Measurements from ENCODE around the gene SOCS7. TPM values are rescaled to one million over a fixed set of nuclear protein-coding genes. Genes with fewer than 3 reads are reported as not detected.

Gene SOCS7
- total RNA-seq, 1 experiment from 2014 or later, result 29.2 TPM

- no peaks in the 10 kb centered on the region for H3K27me3 ChIP-seq (replicated peaks; ENCODE audit: control insufficient read depth, insufficient read depth, low read length)
- Mint-ChIP-seq H3K4me1 (ENCODE audit: low read depth, unreplicated experiment) (peaks cover 46% of the 10 kb centered on the region), H3K4me3 (ENCODE audit: unreplicated experiment) (peak overlapping the region; percentile 73), H3K9me3 (ENCODE audit: unreplicated experiment) (no peaks in the 10 kb centered on the region), H3K27me3 (ENCODE audit: insufficient read depth, unreplicated experiment) (peaks cover 8% of the 10 kb centered on the region), H3K27ac (ENCODE audit: unreplicated experiment) (no peak overlapping the region), H3K36me3 (ENCODE audit: insufficient read depth, unreplicated experiment) (peaks cover 32% of the 10 kb centered on the region)
- H3K4me3 ChIP-seq (ENCODE audit: low read depth, low read length), result peak overlapping the region; percentile 53
- intact Hi-C loops (cut with micrococcal nuclease; ENCODE audit: unreplicated experiment), result no loop called here
- no peaks in the 10 kb centered on the region for H3K36me3 ChIP-seq (ENCODE audit: control insufficient read depth, insufficient read depth, low read length)
- TF ChIP-seq, protein P1, sequence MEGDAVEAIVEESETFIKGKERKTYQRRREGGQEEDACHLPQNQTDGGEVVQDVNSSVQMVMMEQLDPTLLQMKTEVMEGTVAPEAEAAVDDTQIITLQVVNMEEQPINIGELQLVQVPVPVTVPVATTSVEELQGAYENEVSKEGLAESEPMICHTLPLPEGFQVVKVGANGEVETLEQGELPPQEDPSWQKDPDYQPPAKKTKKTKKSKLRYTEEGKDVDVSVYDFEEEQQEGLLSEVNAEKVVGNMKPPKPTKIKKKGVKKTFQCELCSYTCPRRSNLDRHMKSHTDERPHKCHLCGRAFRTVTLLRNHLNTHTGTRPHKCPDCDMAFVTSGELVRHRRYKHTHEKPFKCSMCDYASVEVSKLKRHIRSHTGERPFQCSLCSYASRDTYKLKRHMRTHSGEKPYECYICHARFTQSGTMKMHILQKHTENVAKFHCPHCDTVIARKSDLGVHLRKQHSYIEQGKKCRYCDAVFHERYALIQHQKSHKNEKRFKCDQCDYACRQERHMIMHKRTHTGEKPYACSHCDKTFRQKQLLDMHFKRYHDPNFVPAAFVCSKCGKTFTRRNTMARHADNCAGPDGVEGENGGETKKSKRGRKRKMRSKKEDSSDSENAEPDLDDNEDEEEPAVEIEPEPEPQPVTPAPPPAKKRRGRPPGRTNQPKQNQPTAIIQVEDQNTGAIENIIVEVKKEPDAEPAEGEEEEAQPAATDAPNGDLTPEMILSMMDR (IDR thresholded peaks at IDR 0.05; ENCODE audit: insufficient read depth in 1 of 2, low read depth in 1 of 2, low read length in 1 of 2, severe bottlenecking in 1 of 2, unreplicated experiment in 1 of 2), result no peak
- DNase-seq, result no peak
- no TSS peak for BruUV-seq (replicated peaks)
- ChIA-PET CTCF (interaction anchor here (1.1 kb wide), 1 partner anchor 105 kb away, joined by 4 read pairs; no protein-coding TSS in a partner anchor), POLR2A (no interaction called here)
- H3K4me1 ChIP-seq, result peaks cover 61% of the 10 kb centered on the region
- H3K9me3 ChIP-seq, result no peaks in the 10 kb centered on the region
Observed at GRCh38 chr17:38453951-38454421, 102.3 kb downstream of the SOCS7 start.

- H3K27ac Mint-ChIP-seq (ENCODE audit: unreplicated experiment), result peak overlapping the region; percentile 75
- peaks cover 56% of the 10 kb centered on the region for H3K4me1 ChIP-seq
- no peaks in the 10 kb centered on the region for H3K36me3 ChIP-seq (ENCODE audit: control insufficient read depth, insufficient read depth, low read length)
- no TSS peak for BruUV-seq (replicated peaks)
- no peak for DNase-seq
- no peaks in the 10 kb centered on the region for H3K9me3 ChIP-seq
- H3K4me3 ChIP-seq (ENCODE audit: low read depth, low read length), result peak overlapping the region; percentile 53
- intact Hi-C loops (cut with micrococcal nuclease; ENCODE audit: unreplicated experiment), result no loop called here
- peaks cover 32% of the 10 kb centered on the region for H3K36me3 Mint-ChIP-seq (ENCODE audit: insufficient read depth, unreplicated experiment)
- H3K4me1 Mint-ChIP-seq (ENCODE audit: low read depth, unreplicated experiment), result peaks cover 41% of the 10 kb centered on the region
- CTCF ChIA-PET, result interaction anchor here (1.1 kb wide), 1 partner anchor 105 kb away, joined by 4 read pairs; no protein-coding TSS in a partner anchor
- POLR2A ChIA-PET, result no interaction called here
- TF ChIP-seq, protein P1 (IDR thresholded peaks at IDR 0.05; ENCODE audit: insufficient read depth in 1 of 2, low read depth in 1 of 2, low read length in 1 of 2, severe bottlenecking in 1 of 2, unreplicated experiment in 1 of 2), result no peak
- H3K27me3 ChIP-seq (replicated peaks; ENCODE audit: control insufficient read depth, insufficient read depth, low read length), result no peaks in the 10 kb centered on the region
- H3K9me3 Mint-ChIP-seq (ENCODE audit: unreplicated experiment), result no peaks in the 10 kb centered on the region
- peak overlapping the region; percentile 73 for H3K4me3 Mint-ChIP-seq (ENCODE audit: unreplicated experiment)
- peaks cover 8% of the 10 kb centered on the region for H3K27me3 Mint-ChIP-seq (ENCODE audit: insufficient read depth, unreplicated experiment)
Observed at GRCh38 chr17:38454532-38454931, 102.9 kb downstream of the SOCS7 start.

Other genes with a start within 250 kb of the SOCS7 start
- not detected in 2 replicates for gene TBC1D3E, start 223.9 kb upstream of the SOCS7 start, total RNA-seq (2022)
- gene TBC1D3, start 159.3 kb upstream of the SOCS7 start, total RNA-seq (2022), result not detected in 2 replicates
- 82.7 and 83.6 TPM in 2 replicates for gene MRPL45, start 54.7 kb upstream of the SOCS7 start, total RNA-seq (2022)
- gene GPR179, start 7.9 kb upstream of the SOCS7 start, total RNA-seq (2022), result 0.05 TPM in 1 of 2 replicates, not detected in the other
- 69.7 and 83.5 TPM in 2 replicates for gene ARHGAP23, start 76.6 kb downstream of the SOCS7 start, total RNA-seq (2022)

All from Caco-2 (cell line).